Measurements from ENCODE around the gene PFDN1. TPM values are rescaled to one million over a fixed set of nuclear protein-coding genes. Genes with fewer than 3 reads are reported as not detected.

The PFDN1 gene
- total and polyA plus RNA-seq, 4 donors = 14.0 to 30.8 (median 20.7) TPM

GRCh38 chr5:140329739-140330481 lies 27.0 kb upstream of the PFDN1 start:
- Histone ChIP-seq H3K27me3 (ENCODE audit: control insufficient read depth in 4 of 4, insufficient read depth in 4 of 4, low read length in 3 of 4) (no peaks in the 10 kb centered on the region), H3K36me3 (ENCODE audit: control insufficient read depth in 4 of 4, insufficient read depth in 3 of 4, low read depth in 1 of 4, low read length in 3 of 4) (peaks cover 0 to 3% (median 1%) of the 10 kb centered on the region in 4 donors), H3K4me1 (ENCODE audit: control insufficient read depth in 4 of 4, insufficient read depth in 4 of 4, low read length in 3 of 4) (no peaks in the 10 kb centered on the region), H3K27ac (ENCODE audit: low read depth in 1 of 2, low read length in 2 of 2) (no peak overlapping the region), H3K9me3 (ENCODE audit: control insufficient read depth in 4 of 4, low read length in 3 of 4) (no peaks in the 10 kb centered on the region), H3K4me3 (ENCODE audit: low read depth in 1 of 3, low read length in 3 of 3) (no peak overlapping the region), H3K9ac (ENCODE audit: low read depth in 1 of 2, low read length in 2 of 2) (no peak overlapping the region)
- WGBS = 86% methylated on average over 5 of the region's 5 CpGs
- TF ChIP-seq, protein P1, sequence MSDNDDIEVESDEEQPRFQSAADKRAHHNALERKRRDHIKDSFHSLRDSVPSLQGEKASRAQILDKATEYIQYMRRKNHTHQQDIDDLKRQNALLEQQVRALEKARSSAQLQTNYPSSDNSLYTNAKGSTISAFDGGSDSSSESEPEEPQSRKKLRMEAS (IDR thresholded peaks at IDR 0.05) = no peak
- TF ChIP-seq RXRA (IDR thresholded peaks at IDR 0.05) (no peak), FOXA2 (IDR thresholded peaks at IDR 0.05) (no peak), NR2F2 (IDR thresholded peaks at IDR 0.05) (no peak), GABPA (IDR thresholded peaks at IDR 0.05 in 1 of 2, conservative IDR thresholded peaks at IDR 0.05 in 1 of 2) (no peak), ZBTB33 (IDR thresholded peaks at IDR 0.05) (no peak), HNF4G (IDR thresholded peaks at IDR 0.05) (no peak), CTCF (IDR thresholded peaks at IDR 0.05; ENCODE audit: low read depth, low read length, missing input control) (no peak), EGR1 (IDR thresholded peaks at IDR 0.05; ENCODE audit: low read depth in 2 of 2) (no peak), SP1 (IDR thresholded peaks at IDR 0.05) (no peak), JUND (IDR thresholded peaks at IDR 0.05) (no peak)
- TF ChIP-seq, protein P2, sequence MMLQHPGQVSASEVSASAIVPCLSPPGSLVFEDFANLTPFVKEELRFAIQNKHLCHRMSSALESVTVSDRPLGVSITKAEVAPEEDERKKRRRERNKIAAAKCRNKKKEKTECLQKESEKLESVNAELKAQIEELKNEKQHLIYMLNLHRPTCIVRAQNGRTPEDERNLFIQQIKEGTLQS (IDR thresholded peaks at IDR 0.05) = no peak
- TF ChIP-seq, protein P3, sequence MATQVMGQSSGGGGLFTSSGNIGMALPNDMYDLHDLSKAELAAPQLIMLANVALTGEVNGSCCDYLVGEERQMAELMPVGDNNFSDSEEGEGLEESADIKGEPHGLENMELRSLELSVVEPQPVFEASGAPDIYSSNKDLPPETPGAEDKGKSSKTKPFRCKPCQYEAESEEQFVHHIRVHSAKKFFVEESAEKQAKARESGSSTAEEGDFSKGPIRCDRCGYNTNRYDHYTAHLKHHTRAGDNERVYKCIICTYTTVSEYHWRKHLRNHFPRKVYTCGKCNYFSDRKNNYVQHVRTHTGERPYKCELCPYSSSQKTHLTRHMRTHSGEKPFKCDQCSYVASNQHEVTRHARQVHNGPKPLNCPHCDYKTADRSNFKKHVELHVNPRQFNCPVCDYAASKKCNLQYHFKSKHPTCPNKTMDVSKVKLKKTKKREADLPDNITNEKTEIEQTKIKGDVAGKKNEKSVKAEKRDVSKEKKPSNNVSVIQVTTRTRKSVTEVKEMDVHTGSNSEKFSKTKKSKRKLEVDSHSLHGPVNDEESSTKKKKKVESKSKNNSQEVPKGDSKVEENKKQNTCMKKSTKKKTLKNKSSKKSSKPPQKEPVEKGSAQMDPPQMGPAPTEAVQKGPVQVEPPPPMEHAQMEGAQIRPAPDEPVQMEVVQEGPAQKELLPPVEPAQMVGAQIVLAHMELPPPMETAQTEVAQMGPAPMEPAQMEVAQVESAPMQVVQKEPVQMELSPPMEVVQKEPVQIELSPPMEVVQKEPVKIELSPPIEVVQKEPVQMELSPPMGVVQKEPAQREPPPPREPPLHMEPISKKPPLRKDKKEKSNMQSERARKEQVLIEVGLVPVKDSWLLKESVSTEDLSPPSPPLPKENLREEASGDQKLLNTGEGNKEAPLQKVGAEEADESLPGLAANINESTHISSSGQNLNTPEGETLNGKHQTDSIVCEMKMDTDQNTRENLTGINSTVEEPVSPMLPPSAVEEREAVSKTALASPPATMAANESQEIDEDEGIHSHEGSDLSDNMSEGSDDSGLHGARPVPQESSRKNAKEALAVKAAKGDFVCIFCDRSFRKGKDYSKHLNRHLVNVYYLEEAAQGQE (IDR thresholded peaks at IDR 0.05) = no peak
- DNase-seq (ENCODE audit: low spot score) = no peak
